H1 (cell line): ENCODE results near the gene DGKI. TPM values are rescaled to one million over a fixed set of nuclear protein-coding genes. Genes with fewer than 3 reads are reported as not detected.

Experiments
- CTCF ChIA-PET: fragments of 300-600 bp; sonication (Branson Sonifier 250); formaldehyde crosslinking; loops from one replicate; lab custom pipeline; 2021; ENCODE audit not compliant: partially characterized antibody; lab: Charles Lee
- POLR2A ChIA-PET: fragments of 300-600 bp; sonication (Branson Sonifier 250); formaldehyde crosslinking; loops from one replicate; lab custom pipeline; 2021; ENCODE audit warnings: inconsistent platforms; ENCODE audit not compliant: partially characterized antibody; lab: Charles Lee
- DNase-seq, 2 experiments: peaks; one replicate each; pipeline versions ENCODE4 v3.0.0 to v3.0.0-alpha.2; 2010 to 2022; ENCODE audit warnings: low spot score in 2 of 2, low read depth in 1 of 2, mixed read lengths in 1 of 2
- FAIRE-seq: peaks from 2 replicates; lab custom pipeline; 2011; peaks lifted over from hg19 to GRCh38; lab: Jason Lieb, UNC
- H2AFZ ChIP-seq: 2 replicates; pipeline ENCODE4 v1.8.1; 2012; ENCODE audit warnings: low read length, inconsistent platforms
- H2AK5ac ChIP-seq: 2 replicates; pipeline ENCODE4 v1.6.1; 2013; ENCODE audit warnings: low read depth, low read length
- H2BK120ac ChIP-seq: replicated peaks from 2 replicates; pipeline ENCODE3; 2013; ENCODE audit warnings: low read depth, low read length, inconsistent platforms
- H2BK12ac ChIP-seq: 2 replicates; pipeline ENCODE4 v1.6.1; 2013; ENCODE audit warnings: low read depth, low read length
- H2BK15ac ChIP-seq: 2 replicates; pipeline ENCODE4 v1.6.1; 2013; ENCODE audit warnings: low read length
- H2BK20ac ChIP-seq: 2 replicates; pipeline ENCODE4 v1.6.1; 2013; ENCODE audit warnings: low read length
- H2BK5ac ChIP-seq: 2 replicates; pipeline ENCODE4 v1.6.1; 2013; ENCODE audit warnings: low read depth, low read length
- H3K14ac ChIP-seq: 2 replicates; pipeline ENCODE4 v1.6.1; 2013; ENCODE audit warnings: inconsistent platforms; ENCODE audit not compliant: insufficient read length
- H3K18ac ChIP-seq: 2 replicates; pipeline ENCODE4 v1.6.1; 2013; ENCODE audit warnings: low read length; ENCODE audit errors: extremely low read depth
- H3K23ac ChIP-seq: 2 replicates; pipeline ENCODE4 v1.6.1; 2013; ENCODE audit warnings: inconsistent platforms; ENCODE audit not compliant: insufficient read length
- H3K23me2 ChIP-seq: 2 replicates; pipeline ENCODE4 v1.6.1; 2013; ENCODE audit warnings: low read depth, low read length
- H3K27ac ChIP-seq: 2 replicates; pipeline ENCODE4 v1.6.1; 2011; ENCODE audit warnings: low read depth, low read length, inconsistent platforms
- H3K27me3 ChIP-seq, 4 experiments: replicated peaks in 1 of 4; 1 replicate in 1 of 4; 2 replicates in 3 of 4; pipeline versions ENCODE4 v1.6.1 to v1.8.1; 2011 to 2013; ENCODE audit warnings: low read length in 3 of 4, mild to moderate bottlenecking in 3 of 4, inconsistent platforms in 2 of 4, mixed read lengths in 2 of 4, moderate library complexity in 1 of 4; ENCODE audit not compliant: control insufficient read depth in 3 of 4, insufficient read depth in 3 of 4; ENCODE audit errors: extremely low read depth in 1 of 4
- H3K36me3 ChIP-seq, 4 experiments: 2 replicates each; pipeline versions ENCODE4 v1.6.1 to v1.8.1; 2011 to 2013; ENCODE audit warnings: mild to moderate bottlenecking in 4 of 4, low read length in 3 of 4, moderate library complexity in 2 of 4, control low read depth in 1 of 4, inconsistent platforms in 1 of 4; ENCODE audit not compliant: insufficient read depth in 4 of 4, control insufficient read depth in 2 of 4
- H3K4ac ChIP-seq: replicated peaks from 2 replicates; pipeline ENCODE3; 2013; ENCODE audit warnings: low read length, low read depth, mixed read lengths, inconsistent platforms; ENCODE audit not compliant: insufficient read length
- H3K4me1 ChIP-seq, 4 experiments: replicated peaks in 1 of 4; 1 replicate in 1 of 4; 2 replicates in 3 of 4; pipeline versions ENCODE4 v1.6.1 to v1.8.1; 2011 to 2013; ENCODE audit warnings: low read length in 3 of 4, inconsistent platforms in 2 of 4, mixed read lengths in 1 of 4; ENCODE audit not compliant: insufficient read depth in 4 of 4, control insufficient read depth in 3 of 4
- H3K4me2 ChIP-seq, 2 experiments: 2 replicates each; pipeline versions ENCODE4 v1.6.1 to v1.8.1; 2011 to 2013; ENCODE audit warnings: low read depth in 2 of 2, low read length in 2 of 2, control low read depth in 1 of 2, inconsistent platforms in 1 of 2, mild to moderate bottlenecking in 1 of 2; ENCODE audit not compliant: insufficient read depth in 1 of 2
- H3K4me3 ChIP-seq, 4 experiments: fragments of 200-600, 300-600 bp in 1 of 4; sonication (generic), shearing (Covaris generic), sonication (Bioruptor Twin) in 1 of 4; 2 replicates each; pipeline versions ENCODE4 v1.5.1 to v1.8.1; 2011 to 2016; ENCODE audit warnings: low read length in 4 of 4, low read depth in 3 of 4, control low read depth in 2 of 4, inconsistent platforms in 2 of 4, mild to moderate bottlenecking in 2 of 4, mixed read lengths in 1 of 4, moderate library complexity in 1 of 4; ENCODE audit not compliant: insufficient read depth in 2 of 4; ENCODE audit errors: extremely low read depth in 1 of 4
- H3K56ac ChIP-seq: replicated peaks from 2 replicates; pipeline ENCODE3; 2013; ENCODE audit warnings: low read depth, mild to moderate bottlenecking, mixed read lengths, low read length, inconsistent platforms; ENCODE audit not compliant: insufficient read length
- H3K79me1 ChIP-seq: 2 replicates; pipeline ENCODE4 v1.6.1; 2013; ENCODE audit warnings: low read depth, low read length, control low read depth
- H3K79me2 ChIP-seq, 2 experiments: 2 replicates each; pipeline versions ENCODE4 v1.6.1 to v1.8.1; 2012 to 2013; ENCODE audit warnings: low read length in 2 of 2, mild to moderate bottlenecking in 2 of 2, inconsistent platforms in 1 of 2; ENCODE audit not compliant: insufficient read depth in 2 of 2, control insufficient read depth in 1 of 2
- H3K9ac ChIP-seq, 4 experiments: replicated peaks in 1 of 4; 1 replicate in 1 of 4; 2 replicates in 3 of 4; pipeline versions ENCODE4 v1.6.1 to v1.8.1; 2011 to 2013; ENCODE audit warnings: low read depth in 3 of 4, low read length in 3 of 4, control low read depth in 2 of 4, mild to moderate bottlenecking in 2 of 4, moderate library complexity in 2 of 4, inconsistent platforms in 1 of 4; ENCODE audit errors: extremely low read depth in 1 of 4
- H3K9me3 ChIP-seq, 2 experiments: 2 replicates each; pipeline versions ENCODE4 v1.6.1 to v1.8.1; 2012 to 2013; ENCODE audit warnings: mild to moderate bottlenecking in 2 of 2, moderate library complexity in 2 of 2, control low read depth in 1 of 2, inconsistent platforms in 1 of 2, low read depth in 1 of 2, low read length in 1 of 2, mixed read lengths in 1 of 2; ENCODE audit not compliant: insufficient read depth in 2 of 2
- H4K20me1 ChIP-seq, 2 experiments: replicated peaks in 1 of 2; 2 replicates each; pipeline versions ENCODE3 to v1.8.1; 2011 to 2013; ENCODE audit warnings: inconsistent platforms in 2 of 2, low read length in 2 of 2, mild to moderate bottlenecking in 1 of 2; ENCODE audit not compliant: insufficient read depth in 2 of 2, control insufficient read depth in 1 of 2
- H4K5ac ChIP-seq: 2 replicates; pipeline ENCODE4 v1.6.1; 2013; ENCODE audit warnings: low read length, low read depth, mixed read lengths, inconsistent platforms; ENCODE audit not compliant: insufficient read length
- H4K8ac ChIP-seq: 2 replicates; pipeline ENCODE4 v1.8.0; 2013; ENCODE audit warnings: mild to moderate bottlenecking, moderate library complexity, low read length, inconsistent platforms; ENCODE audit not compliant: insufficient read depth; ENCODE audit errors: extremely low read depth
- H4K91ac ChIP-seq: replicated peaks from 2 replicates; pipeline ENCODE3; 2013; ENCODE audit warnings: low read length, mixed read lengths, inconsistent platforms; ENCODE audit not compliant: insufficient read length
- CEBPB ChIP-seq: IDR thresholded peaks from 2 replicates; pipeline ENCODE4 v1.6.1; 2012; ENCODE audit warnings: low read depth, low read length
- CREB1 ChIP-seq: IDR thresholded peaks from 2 replicates; pipeline ENCODE4 v1.6.1; 2012; ENCODE audit warnings: inconsistent platforms
- HDAC2 ChIP-seq, 2 experiments: fragments of 300-600 bp in 1 of 2; sonication (generic) in 1 of 2; IDR thresholded peaks; 2 replicates each; pipeline ENCODE4 v1.6.1; 2011 to 2012; ENCODE audit warnings: low read depth in 2 of 2, low read length in 2 of 2, mild to moderate bottlenecking in 2 of 2, moderate library complexity in 2 of 2, borderline replicate concordance in 1 of 2, inconsistent platforms in 1 of 2
- RFX5 ChIP-seq: IDR thresholded peaks from 2 replicates; pipeline ENCODE4 v1.6.1; 2011; ENCODE audit warnings: low read depth, low read length, improper control_type of control experiment, borderline replicate concordance
- SIRT6 ChIP-seq: IDR thresholded peaks from one replicate; pipeline ENCODE4 v1.7.1; 2012; ENCODE audit warnings: low read length, inconsistent platforms
- SIX5 ChIP-seq: IDR thresholded peaks from 2 replicates; pipeline ENCODE4 v1.6.1; 2011; ENCODE audit warnings: mild to moderate bottlenecking, low read depth, low read length
- SP1 ChIP-seq: IDR thresholded peaks from 2 replicates; pipeline ENCODE4 v1.6.1; 2011; ENCODE audit warnings: low read depth, low read length
- SP4 ChIP-seq: IDR thresholded peaks from 2 replicates; pipeline ENCODE4 v1.6.1; 2012; ENCODE audit warnings: low read length, inconsistent platforms
- WGBS, 2 experiments: shearing (Covaris generic) in 1 of 2; methylation state at CpG; one replicate each; pipeline versions ENCODE4 v1.1.6 to v1.1.7; 2013 to 2015; ENCODE audit warnings: low lambda C conversion rate in 2 of 2, mixed read lengths in 2 of 2, inconsistent platforms in 1 of 2, low coverage in 1 of 2, missing lambda C conversion rate in 1 of 2; ENCODE audit not compliant: insufficient replicate concordance in 2 of 2, insufficient coverage in 1 of 2, insufficient read length in 1 of 2; ENCODE audit errors: extremely low coverage in 1 of 2, missing lambda C conversion rate in 1 of 2; 5-methylcytosine and 5-hydroxymethylcytosine counted together
- polyA plus RNA-seq, 7 experiments: library from polyadenylated mRNA; depleted of rRNA in 3 of 7; stranded (reverse) in 5 of 7; unstranded in 2 of 7; fragments of >200 nt in 5 of 7; fragments of 200-250 nt in 2 of 7; gene quantifications; 1 replicate in 5 of 7; 2 replicates in 1 of 7; 4 replicates in 1 of 7; pipeline versions ENCODE4 v1.2.1 to v1.2.3, GENCODE V29; 2011 to 2013; ENCODE audit warnings: missing spikeins in 2 of 7, mixed read lengths in 2 of 7
- total RNA-seq: library from RNA; stranded (reverse); fragmentation: NEBNext Ultra II Directional; extraction: Animal tissue kit (Norgen Biotek cat#: 25700); gene quantifications from 2 replicates; pipeline ENCODE4 v1.2.1, GENCODE V29; 2021
- TF ChIP-seq, protein P1 (sequence below): IDR thresholded peaks from 2 replicates; pipeline ENCODE4 v1.6.1; 2011; ENCODE audit warnings: low read depth, mild to moderate bottlenecking, low read length; ENCODE audit not compliant: insufficient read depth

Gene DGKI
- total and polyA plus RNA-seq, 2 of the 8 experiments (the other 6 are each of a cell fraction or from before 2014, with no cell fraction given), result 0.20 to 0.71 TPM

DNA sequence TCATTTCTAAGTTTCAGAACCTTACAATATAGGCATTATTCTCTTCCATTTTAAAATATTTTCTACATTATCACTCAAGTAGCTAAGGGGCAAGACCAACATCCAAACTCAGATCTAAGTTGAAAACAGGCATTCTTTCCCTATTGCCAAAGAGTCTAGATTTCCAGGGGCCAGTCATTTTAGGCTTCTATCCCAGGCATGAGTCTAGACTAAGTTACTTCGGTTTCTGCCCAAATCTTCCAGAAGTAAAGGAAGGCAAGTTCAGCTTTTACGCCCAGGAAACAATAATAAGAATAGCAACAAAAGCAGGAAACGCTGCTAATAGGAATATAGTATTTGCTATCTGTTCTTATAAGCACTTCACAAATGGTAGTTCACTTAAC is 189.9 kb downstream of the DGKI start:
- ChIA-PET CTCF (interaction anchor here (0.6 to 8.4 kb wide), 58 partner anchors 9 to 1798 kb away, joined by 3 to 45 read pairs (median 6); partner anchors contain the start of gene DGKI), POLR2A (no interaction called here)
- Histone ChIP-seq H2AK5ac (no peak overlapping the region), H3K79me2 (no peaks in the 10 kb centered on the region), H3K23ac (no peak overlapping the region), H3K4me1 (peaks cover 0 to 14% (median 12%) of the 10 kb centered on the region in 4 experiments; a peak in 5 of 7 replicates), H3K27ac (no peak overlapping the region), H3K56ac (no peak overlapping the region), H4K8ac (no peak overlapping the region), H3K9ac (no peak overlapping the region), H3K79me1 (no peaks in the 10 kb centered on the region), H4K5ac (no peak overlapping the region), H3K27me3 (no peaks in the 10 kb centered on the region), H3K18ac (no peak overlapping the region), H4K91ac (no peak overlapping the region), H3K4ac (no peak overlapping the region), H3K4me2 (no peak overlapping the region), H3K9me3 (no peaks in the 10 kb centered on the region), H3K23me2 (no peaks in the 10 kb centered on the region), H2BK12ac (no peak overlapping the region), H3K4me3 (no peak overlapping the region), H2AFZ (no peak overlapping the region), H2BK15ac (no peak overlapping the region), H4K20me1 (no peaks in the 10 kb centered on the region), H3K36me3 (no peaks in the 10 kb centered on the region), H3K14ac (no peak overlapping the region), H2BK5ac (no peak overlapping the region), H2BK120ac (no peak overlapping the region), H2BK20ac (no peak overlapping the region)
- FAIRE-seq, result no peak
- 85% methylated on average over 3 of the region's 3 CpGs; no CpG with 5 or more reads in 1 of the 2 experiments for WGBS, 2 experiments
- DNase-seq, result no peak
- no peak for TF ChIP-seq HDAC2 (IDR thresholded peaks at IDR 0.05; ENCODE audit: borderline replicate concordance in 1 of 2, low read depth in 2 of 2, low read length in 2 of 2)
- TF ChIP-seq SIRT6, result no peak
- TF ChIP-seq SP1, result no peak
- TF ChIP-seq CEBPB, result no peak
- no peak for TF ChIP-seq CREB1
- no peak for TF ChIP-seq RFX5
- TF ChIP-seq SP4, result no peak
- TF ChIP-seq, protein P1, sequence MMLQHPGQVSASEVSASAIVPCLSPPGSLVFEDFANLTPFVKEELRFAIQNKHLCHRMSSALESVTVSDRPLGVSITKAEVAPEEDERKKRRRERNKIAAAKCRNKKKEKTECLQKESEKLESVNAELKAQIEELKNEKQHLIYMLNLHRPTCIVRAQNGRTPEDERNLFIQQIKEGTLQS, result no peak
- TF ChIP-seq SIX5, result no peak
